NOMO-1 treated with dmso at 0.1 percent for 144 hours (cell line): ENCODE measurements around the gene CACNA1B.
"Not testable (repeated sequence)": the region's sequence is repeated elsewhere in the genome, so short reads cannot be mapped to it uniquely, and the experiment has no call there.

Source experiments
- DNase-seq: peaks from one replicate; lab custom pipeline; 2025; ENCODE audit not compliant: unreplicated experiment; lab: John Stamatoyannopoulos, UW

Gene CACNA1B

GRCh38 chr9:138095813-138096518 lies 218.4 kb downstream of the CACNA1B start:
- DNase-seq = no peak

- no peak for DNase-seq
Measured at GRCh38 chr9:138096519-138096845, 218.9 kb downstream of the CACNA1B start.

GRCh38 chr9:138097501-138097991 lies 220.0 kb downstream of the CACNA1B start:
- DNase-seq = no peak

GRCh38 chr9:138098116-138098907 lies 220.7 kb downstream of the CACNA1B start:
- DNase-seq = no peak

- DNase-seq = no peak
Measured at GRCh38 chr9:138098908-138099791, 221.6 kb downstream of the CACNA1B start.

- no peak for DNase-seq
Measured at GRCh38 chr9:138099803-138100598, 222.4 kb downstream of the CACNA1B start.

GRCh38 chr9:138100711-138101350 lies 223.2 kb downstream of the CACNA1B start:
- DNase-seq = no peak

GRCh38 chr9:138101444-138102234 lies 224.1 kb downstream of the CACNA1B start:
- DNase-seq = no peak

GRCh38 chr9:138102246-138103051 lies 224.9 kb downstream of the CACNA1B start:
- DNase-seq = no peak

GRCh38 chr9:138103111-138103848 lies 225.7 kb downstream of the CACNA1B start:
- DNase-seq = no peak

- no peak for DNase-seq
Measured at GRCh38 chr9:138103849-138104206, 226.2 kb downstream of the CACNA1B start.

- no peak for DNase-seq
Measured at GRCh38 chr9:138104251-138105122, 226.9 kb downstream of the CACNA1B start.

- DNase-seq = no peak
Measured at GRCh38 chr9:138105123-138105415, 227.5 kb downstream of the CACNA1B start.

GRCh38 chr9:138105561-138106505 lies 228.3 kb downstream of the CACNA1B start:
- DNase-seq = no peak

- DNase-seq = not testable (repeated sequence)
Measured at GRCh38 chr9:138107039-138107438, 229.5 kb downstream of the CACNA1B start.

- DNase-seq = no peak
Measured at GRCh38 chr9:138111607-138112006, 234.0 kb downstream of the CACNA1B start.
